HCT116 (cell line): ENCODE measurements around the gene ARID3A. TPM values are rescaled to one million over a fixed set of nuclear protein-coding genes. Genes with fewer than 3 reads are reported as not detected.
A peak's percentile ranks its signal among the peaks of the same experiment; 100 is the strongest.

Experiments used
- ATAC-seq: fragments of 200-7000 bp; cut with Tn5 transposase; 2 replicates; pipeline ENCODE4 v1.9.1; 2020; ENCODE audit warnings: mild to moderate bottlenecking, moderate library complexity
- BruUV-seq: library from RNA; stranded (reverse); fragments of 400-500 nt; replicated peaks from 2 replicates; lab custom pipeline; 2021; lab: Mats Ljungman, UMichigan
- CTCF ChIA-PET: fragments of 300-600 bp; sonication (Branson Sonifier 250); formaldehyde crosslinking; loops from one replicate; lab custom pipeline; 2021; ENCODE audit warnings: antibody characterized with exemption; lab: Charles Lee
- POLR2A ChIA-PET: fragments of 300-600, 350-600 bp; sonication (Branson Sonifier 250); formaldehyde crosslinking; loops from one replicate; lab custom pipeline; 2021; ENCODE audit warnings: antibody characterized with exemption; lab: Charles Lee
- RAD21 ChIA-PET, 2 experiments: fragments of 300-600 bp; sonication (Branson Sonifier 250); formaldehyde crosslinking; loops; one replicate each; lab custom pipeline; 2023; ENCODE audit warnings: low total read pairs in 2 of 2; ENCODE audit not compliant: uncharacterized antibody in 2 of 2, unreplicated experiment in 2 of 2, low non-redundant PET in 1 of 2; lab: Charles Lee
- DNase-seq: peaks from one replicate; pipeline ENCODE4 v3.0.0-alpha.2; 2010; ENCODE audit warnings: low read depth, low spot score
- H2AFZ ChIP-seq: fragments of 200-600 bp; shearing (Covaris generic), sonication (generic); 2 replicates; pipeline ENCODE4 v1.6.1; 2017; ENCODE audit warnings: low read depth, mixed run types, mixed read lengths, antibody characterized with exemption, low read length; ENCODE audit not compliant: poor library complexity, severe bottlenecking
- H3K27ac ChIP-seq: 2 replicates; pipeline ENCODE4 v1.5.1; 2012; ENCODE audit warnings: low read depth, low read length
- H3K27me3 ChIP-seq: fragments of 200-600 bp; sonication (generic); 2 replicates; pipeline ENCODE4 v1.6.1; 2016; ENCODE audit warnings: mixed run types, low read length, mixed read lengths; ENCODE audit not compliant: insufficient read depth
- H3K36me3 ChIP-seq, 2 experiments: fragments of 200-500 bp in 1 of 2; fragments of 200-600 bp in 1 of 2; sonication (Bioruptor generic) in 1 of 2; sonication (generic) in 1 of 2; 2 replicates each; pipeline versions ENCODE4 v1.5.1 to v1.6.1; 2014 to 2016; ENCODE audit warnings: low read length in 2 of 2, inconsistent platforms in 1 of 2, mixed read lengths in 1 of 2, mixed run types in 1 of 2; ENCODE audit not compliant: insufficient read depth in 2 of 2, control insufficient read depth in 1 of 2
- H3K4me1 ChIP-seq, 2 experiments: fragments of 200-600 bp in 1 of 2; sonication (generic) in 1 of 2; 2 replicates each; pipeline versions ENCODE4 v1.5.1 to v1.6.1; 2012 to 2017; ENCODE audit warnings: low read length in 2 of 2, inconsistent platforms in 1 of 2, mild to moderate bottlenecking in 1 of 2, mixed read lengths in 1 of 2, mixed run types in 1 of 2, moderate library complexity in 1 of 2; ENCODE audit not compliant: insufficient read depth in 2 of 2, control insufficient read depth in 1 of 2
- H3K4me2 ChIP-seq: fragments of 200-600 bp; sonication (generic); 2 replicates; pipeline ENCODE4 v1.6.1; 2017; ENCODE audit warnings: mixed run types, low read length, mixed read lengths
- H3K4me3 ChIP-seq, 2 experiments: fragments of 200-600 bp in 1 of 2; sonication (generic) in 1 of 2; replicated peaks in 1 of 2; 2 replicates each; pipeline ENCODE4 v1.5.1; 2011 to 2016; ENCODE audit warnings: low read length in 2 of 2, control low read depth in 1 of 2, low read depth in 1 of 2, mild to moderate bottlenecking in 1 of 2, mixed read lengths in 1 of 2, mixed run types in 1 of 2
- H3K79me2 ChIP-seq: fragments of 200-600 bp; sonication (generic); 2 replicates; pipeline ENCODE4 v1.6.1; 2017; ENCODE audit warnings: mild to moderate bottlenecking, mixed run types, low read length, moderate library complexity, mixed read lengths; ENCODE audit not compliant: insufficient read depth
- H3K9ac ChIP-seq: fragments of 200-600 bp; sonication (generic); 2 replicates; pipeline ENCODE4 v1.6.1; 2016; ENCODE audit warnings: low read length, mixed read lengths
- H3K9me2 ChIP-seq: fragments of 200-600 bp; sonication (generic), shearing (Covaris generic); 2 replicates; pipeline ENCODE4 v1.6.1; 2017; ENCODE audit warnings: mixed run types, mild to moderate bottlenecking, moderate library complexity; ENCODE audit not compliant: insufficient read depth
- H3K9me3 ChIP-seq, 2 experiments: fragments of 200-500 bp in 1 of 2; fragments of 200-600 bp in 1 of 2; sonication (Bioruptor generic) in 1 of 2; sonication (generic) in 1 of 2; 2 replicates each; pipeline ENCODE4 v1.6.1; 2014 to 2017; ENCODE audit warnings: low read length in 2 of 2, mixed read lengths in 2 of 2, inconsistent platforms in 1 of 2, low read depth in 1 of 2, mild to moderate bottlenecking in 1 of 2, mixed run types in 1 of 2, moderate library complexity in 1 of 2; ENCODE audit not compliant: control insufficient read depth in 1 of 2, insufficient read depth in 1 of 2
- H4K20me1 ChIP-seq: fragments of 200-600 bp; sonication (generic), shearing (Covaris generic); 2 replicates; pipeline ENCODE4 v1.6.1; 2017; ENCODE audit warnings: mixed run types, mild to moderate bottlenecking, moderate library complexity; ENCODE audit not compliant: insufficient read depth
- CEBPB ChIP-seq: IDR thresholded peaks from 2 replicates; pipeline ENCODE4 v1.6.1; 2012; ENCODE audit warnings: low read depth
- ELF1 ChIP-seq: IDR thresholded peaks from 2 replicates; pipeline ENCODE4 v1.6.1; 2012; ENCODE audit warnings: low read depth, borderline replicate concordance
- EZH2 ChIP-seq: fragments of 200-600 bp; sonication (generic); IDR thresholded peaks from 2 replicates; pipeline ENCODE4 v1.6.1; 2017; ENCODE audit warnings: antibody characterized with exemption, mixed run types
- EZH2phosphoT487 ChIP-seq: fragments of 200-600 bp; IDR thresholded peaks from 2 replicates; pipeline ENCODE4 v1.6.1; 2018; ENCODE audit warnings: antibody characterized with exemption, borderline replicate concordance
- JUND ChIP-seq: IDR thresholded peaks from 2 replicates; pipeline ENCODE4 v1.6.1; 2012
- POLR2A ChIP-seq: IDR thresholded peaks from 2 replicates; pipeline ENCODE4 v1.7.0; 2011; ENCODE audit warnings: borderline replicate concordance; ENCODE audit not compliant: insufficient read depth, insufficient read length; ENCODE audit errors: extremely low read depth
- POLR2AphosphoS5 ChIP-seq: IDR thresholded peaks from 2 replicates; pipeline ENCODE4 v1.6.1; 2011; ENCODE audit warnings: mild to moderate bottlenecking, low read depth, low read length, moderate library complexity
- SIN3A ChIP-seq: IDR thresholded peaks from 2 replicates; pipeline ENCODE4 v1.6.1; 2012; ENCODE audit warnings: low read depth
- SP1 ChIP-seq: IDR thresholded peaks from 2 replicates; pipeline ENCODE4 v1.6.1; 2012; ENCODE audit warnings: low read depth
- SRF ChIP-seq: IDR thresholded peaks from 2 replicates; pipeline ENCODE4 v1.6.1; 2012; ENCODE audit warnings: low read depth
- TCF7L2 ChIP-seq: IDR thresholded peaks from 2 replicates; pipeline ENCODE4 v1.7.0; 2011; ENCODE audit warnings: borderline replicate concordance, inconsistent platforms; ENCODE audit not compliant: insufficient read depth, insufficient read length; ENCODE audit errors: extremely low read depth
- YY1 ChIP-seq: IDR thresholded peaks from 2 replicates; pipeline ENCODE4 v1.6.1; 2011; ENCODE audit warnings: low read length, low read depth, moderate library complexity, mild to moderate bottlenecking; ENCODE audit not compliant: insufficient replicate concordance; ENCODE audit errors: extremely low read depth
- ZFX ChIP-seq: fragments of 450-650 bp; IDR thresholded peaks from 2 replicates; pipeline ENCODE4 v1.6.1; 2017
- ZNF274 ChIP-seq: fragments of 200-500 bp; sonication (Bioruptor generic); IDR thresholded peaks from 2 replicates; pipeline ENCODE4 v1.6.1; 2014; ENCODE audit warnings: mild to moderate bottlenecking, low read depth, low read length, inconsistent platforms
- intact Hi-C: fragments of 100-400 bp; cut with micrococcal nuclease; formaldehyde crosslinking; loops from 2 replicates; pipeline ENCODE4 v1.10.0; 2022
- total RNA-seq: library from RNA; stranded (reverse); gene quantifications from one replicate; pipeline ENCODE4 v1.2.1, GENCODE V29; 2021; ENCODE audit not compliant: unreplicated experiment
- TF ChIP-seq, protein P1 (sequence below): IDR thresholded peaks from 2 replicates; pipeline ENCODE4 v1.6.1; 2012; ENCODE audit warnings: low read depth
- TF ChIP-seq, protein P2 (sequence below): IDR thresholded peaks from 2 replicates; pipeline ENCODE4 v1.6.1; 2011; ENCODE audit warnings: mild to moderate bottlenecking, low read length, moderate library complexity; ENCODE audit not compliant: insufficient replicate concordance; ENCODE audit errors: extremely low read depth
- TF ChIP-seq, protein P3 (sequence below), 3 experiments: fragments of 200-600 bp in 1 of 3; sonication (generic) in 1 of 3; IDR thresholded peaks in 2 of 3; conservative IDR thresholded peaks in 1 of 3; 2 replicates each; pipeline ENCODE4 v1.5.1; 2012 to 2017; ENCODE audit warnings: low read depth in 2 of 3, low read length in 2 of 3, antibody characterized with exemption in 1 of 3, borderline replicate concordance in 1 of 3, control low read depth in 1 of 3, mild to moderate bottlenecking in 1 of 3, mixed read lengths in 1 of 3, mixed run types in 1 of 3, moderate library complexity in 1 of 3; ENCODE audit not compliant: insufficient read depth in 1 of 3

Gene ARID3A
- total RNA-seq, 1 experiment from 2014 or later: 21.8 TPM

DNA sequence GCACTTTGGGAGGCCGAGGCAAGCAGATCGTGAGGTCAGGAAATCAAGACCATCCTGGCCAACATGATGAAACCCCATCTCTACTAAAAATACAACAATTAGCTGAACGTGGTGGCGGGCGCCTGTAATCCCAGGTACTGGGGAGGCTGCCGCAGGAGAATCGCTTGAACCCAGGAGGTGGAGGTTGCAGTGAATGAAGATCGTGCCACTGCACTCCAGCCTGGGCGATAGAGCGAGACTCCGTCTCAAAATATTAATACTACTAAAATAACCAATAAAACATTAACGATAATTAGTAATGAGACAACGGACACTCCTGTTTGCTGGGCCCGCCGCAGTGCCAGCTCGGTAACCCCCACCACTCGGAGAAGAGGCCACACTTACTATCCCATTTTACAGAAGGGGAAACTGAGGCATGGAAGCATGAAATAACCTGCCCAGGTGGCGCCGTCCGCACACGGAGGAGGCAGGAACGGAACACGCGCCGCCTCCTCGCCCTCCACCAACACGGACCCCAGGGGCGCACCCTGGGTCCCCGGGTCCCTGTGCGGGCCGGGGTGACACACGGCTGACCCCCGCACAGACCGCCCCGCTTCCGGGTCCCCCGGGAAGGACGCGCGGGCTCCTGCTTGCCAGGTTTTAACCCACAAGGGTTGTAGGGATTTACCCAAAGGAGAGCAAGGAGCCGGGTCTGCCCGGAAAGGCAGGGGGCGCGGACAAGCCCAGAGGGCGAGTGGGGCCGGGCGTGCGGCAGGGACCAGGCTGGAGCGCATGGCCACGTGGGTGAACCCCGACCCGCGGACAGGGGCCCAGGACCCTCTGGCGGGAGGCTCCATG lies 14.4 kb upstream of the ARID3A start:
- H3K36me3 ChIP-seq: no peaks in the 10 kb centered on the region
- DNase-seq (no peak), ATAC-seq (no peak)
- no peak overlapping the region for H2AFZ ChIP-seq
- H4K20me1 ChIP-seq: peaks cover 4% of the 10 kb centered on the region; the same call in 1 of the 2 replicates
- peaks cover 51% of the 10 kb centered on the region for H3K79me2 ChIP-seq
- H3K4me2 ChIP-seq: peak overlapping the region; percentile 47; the same call in 1 of the 2 replicates
- peak overlapping the region; percentile 47; the same call in 1 of the 2 replicates for H3K27ac ChIP-seq
- no peak overlapping the region for H3K9ac ChIP-seq
- POLR2A ChIA-PET: no interaction called here
- intact Hi-C loops: no loop called here
- H3K4me3 ChIP-seq: 0 out of 4 replicates have a peak overlapping the region, but pooled peaks of 1 of the 2 experiments have one; percentile 20
- H3K9me3 ChIP-seq: no peaks in the 10 kb centered on the region
- no peaks in the 10 kb centered on the region for H3K9me2 ChIP-seq
- TF ChIP-seq, protein P1, sequence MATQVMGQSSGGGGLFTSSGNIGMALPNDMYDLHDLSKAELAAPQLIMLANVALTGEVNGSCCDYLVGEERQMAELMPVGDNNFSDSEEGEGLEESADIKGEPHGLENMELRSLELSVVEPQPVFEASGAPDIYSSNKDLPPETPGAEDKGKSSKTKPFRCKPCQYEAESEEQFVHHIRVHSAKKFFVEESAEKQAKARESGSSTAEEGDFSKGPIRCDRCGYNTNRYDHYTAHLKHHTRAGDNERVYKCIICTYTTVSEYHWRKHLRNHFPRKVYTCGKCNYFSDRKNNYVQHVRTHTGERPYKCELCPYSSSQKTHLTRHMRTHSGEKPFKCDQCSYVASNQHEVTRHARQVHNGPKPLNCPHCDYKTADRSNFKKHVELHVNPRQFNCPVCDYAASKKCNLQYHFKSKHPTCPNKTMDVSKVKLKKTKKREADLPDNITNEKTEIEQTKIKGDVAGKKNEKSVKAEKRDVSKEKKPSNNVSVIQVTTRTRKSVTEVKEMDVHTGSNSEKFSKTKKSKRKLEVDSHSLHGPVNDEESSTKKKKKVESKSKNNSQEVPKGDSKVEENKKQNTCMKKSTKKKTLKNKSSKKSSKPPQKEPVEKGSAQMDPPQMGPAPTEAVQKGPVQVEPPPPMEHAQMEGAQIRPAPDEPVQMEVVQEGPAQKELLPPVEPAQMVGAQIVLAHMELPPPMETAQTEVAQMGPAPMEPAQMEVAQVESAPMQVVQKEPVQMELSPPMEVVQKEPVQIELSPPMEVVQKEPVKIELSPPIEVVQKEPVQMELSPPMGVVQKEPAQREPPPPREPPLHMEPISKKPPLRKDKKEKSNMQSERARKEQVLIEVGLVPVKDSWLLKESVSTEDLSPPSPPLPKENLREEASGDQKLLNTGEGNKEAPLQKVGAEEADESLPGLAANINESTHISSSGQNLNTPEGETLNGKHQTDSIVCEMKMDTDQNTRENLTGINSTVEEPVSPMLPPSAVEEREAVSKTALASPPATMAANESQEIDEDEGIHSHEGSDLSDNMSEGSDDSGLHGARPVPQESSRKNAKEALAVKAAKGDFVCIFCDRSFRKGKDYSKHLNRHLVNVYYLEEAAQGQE: no peak
- no peak for TF ChIP-seq POLR2AphosphoS5
- TF ChIP-seq ZNF274: no peak
- TF ChIP-seq, protein P2, sequence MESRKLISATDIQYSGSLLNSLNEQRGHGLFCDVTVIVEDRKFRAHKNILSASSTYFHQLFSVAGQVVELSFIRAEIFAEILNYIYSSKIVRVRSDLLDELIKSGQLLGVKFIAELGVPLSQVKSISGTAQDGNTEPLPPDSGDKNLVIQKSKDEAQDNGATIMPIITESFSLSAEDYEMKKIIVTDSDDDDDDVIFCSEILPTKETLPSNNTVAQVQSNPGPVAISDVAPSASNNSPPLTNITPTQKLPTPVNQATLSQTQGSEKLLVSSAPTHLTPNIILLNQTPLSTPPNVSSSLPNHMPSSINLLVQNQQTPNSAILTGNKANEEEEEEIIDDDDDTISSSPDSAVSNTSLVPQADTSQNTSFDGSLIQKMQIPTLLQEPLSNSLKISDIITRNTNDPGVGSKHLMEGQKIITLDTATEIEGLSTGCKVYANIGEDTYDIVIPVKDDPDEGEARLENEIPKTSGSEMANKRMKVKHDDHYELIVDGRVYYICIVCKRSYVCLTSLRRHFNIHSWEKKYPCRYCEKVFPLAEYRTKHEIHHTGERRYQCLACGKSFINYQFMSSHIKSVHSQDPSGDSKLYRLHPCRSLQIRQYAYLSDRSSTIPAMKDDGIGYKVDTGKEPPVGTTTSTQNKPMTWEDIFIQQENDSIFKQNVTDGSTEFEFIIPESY: no peak
- TF ChIP-seq, protein P3, sequence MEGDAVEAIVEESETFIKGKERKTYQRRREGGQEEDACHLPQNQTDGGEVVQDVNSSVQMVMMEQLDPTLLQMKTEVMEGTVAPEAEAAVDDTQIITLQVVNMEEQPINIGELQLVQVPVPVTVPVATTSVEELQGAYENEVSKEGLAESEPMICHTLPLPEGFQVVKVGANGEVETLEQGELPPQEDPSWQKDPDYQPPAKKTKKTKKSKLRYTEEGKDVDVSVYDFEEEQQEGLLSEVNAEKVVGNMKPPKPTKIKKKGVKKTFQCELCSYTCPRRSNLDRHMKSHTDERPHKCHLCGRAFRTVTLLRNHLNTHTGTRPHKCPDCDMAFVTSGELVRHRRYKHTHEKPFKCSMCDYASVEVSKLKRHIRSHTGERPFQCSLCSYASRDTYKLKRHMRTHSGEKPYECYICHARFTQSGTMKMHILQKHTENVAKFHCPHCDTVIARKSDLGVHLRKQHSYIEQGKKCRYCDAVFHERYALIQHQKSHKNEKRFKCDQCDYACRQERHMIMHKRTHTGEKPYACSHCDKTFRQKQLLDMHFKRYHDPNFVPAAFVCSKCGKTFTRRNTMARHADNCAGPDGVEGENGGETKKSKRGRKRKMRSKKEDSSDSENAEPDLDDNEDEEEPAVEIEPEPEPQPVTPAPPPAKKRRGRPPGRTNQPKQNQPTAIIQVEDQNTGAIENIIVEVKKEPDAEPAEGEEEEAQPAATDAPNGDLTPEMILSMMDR (IDR thresholded peaks at IDR 0.05 in 2 of 3, conservative IDR thresholded peaks at IDR 0.05 in 1 of 3; ENCODE audit: borderline replicate concordance in 1 of 3, insufficient read depth in 1 of 3, low read depth in 2 of 3, low read length in 2 of 3): no peak
- TF ChIP-seq SP1: no peak
- no peak for TF ChIP-seq JUND
- no peak for TF ChIP-seq YY1
- no peak for TF ChIP-seq ELF1
- TF ChIP-seq TCF7L2: no peak
- no peak for TF ChIP-seq EZH2
- no peak for TF ChIP-seq ZFX
- no peak for TF ChIP-seq SRF
- TF ChIP-seq CEBPB: no peak
- no peak for TF ChIP-seq POLR2A
- no peak for TF ChIP-seq SIN3A
- no peak for TF ChIP-seq EZH2phosphoT487
- CTCF ChIA-PET: no interaction called here
- RAD21 ChIA-PET: no interaction called here
- H3K27me3 ChIP-seq: no peaks in the 10 kb centered on the region
- no TSS peak for BruUV-seq
- peaks cover 28 to 42% of the 10 kb centered on the region in 2 experiments for H3K4me1 ChIP-seq
